ENCODE measurements around the gene DOCK10.
"Not testable (repeated sequence)": the region's sequence is repeated elsewhere in the genome, so short reads cannot be mapped to it uniquely, and the experiment has no call there.

DOCK10 gene

GRCh38 chr2:224952936-224953657, 89.2 kb downstream of the DOCK10 start:
- in situ Hi-C loops (cut with MboI; ENCODE audit: low sequenced_read_pairs) = no loop called here

- in situ Hi-C loops (cut with MboI; ENCODE audit: low sequenced_read_pairs) = no loop called here
Measured at GRCh38 chr2:224951723-224952481, 90.4 kb downstream of the DOCK10 start.

GRCh38 chr2:224948859-224949258, 93.4 kb downstream of the DOCK10 start:
- in situ Hi-C loops (cut with MboI; ENCODE audit: low sequenced_read_pairs) = no loop called here

- in situ Hi-C loops (cut with MboI; ENCODE audit: low sequenced_read_pairs) = no loop called here
Measured at GRCh38 chr2:224948005-224948404, 94.3 kb downstream of the DOCK10 start.

- in situ Hi-C loops (cut with MboI; ENCODE audit: low sequenced_read_pairs) = no loop called here
Measured at GRCh38 chr2:224947566-224947965, 94.7 kb downstream of the DOCK10 start.

- in situ Hi-C loops (cut with MboI; ENCODE audit: low sequenced_read_pairs) = no loop called here
Measured at GRCh38 chr2:224946895-224947294, 95.4 kb downstream of the DOCK10 start.

- in situ Hi-C loops (cut with MboI; ENCODE audit: low sequenced_read_pairs) = no loop called here
Measured at GRCh38 chr2:224944707-224945547, 97.3 kb downstream of the DOCK10 start.

- in situ Hi-C loops (cut with MboI; ENCODE audit: low sequenced_read_pairs) = not testable (repeated sequence)
Measured at GRCh38 chr2:224943601-224944041, 98.6 kb downstream of the DOCK10 start.

- in situ Hi-C loops (cut with MboI; ENCODE audit: low sequenced_read_pairs) = no loop called here
Measured at GRCh38 chr2:224941960-224942359, 100.3 kb downstream of the DOCK10 start.

GRCh38 chr2:224940618-224941017, 101.7 kb downstream of the DOCK10 start:
- in situ Hi-C loops (cut with MboI; ENCODE audit: low sequenced_read_pairs) = no loop called here

GRCh38 chr2:224938651-224939182, 103.6 kb downstream of the DOCK10 start:
- in situ Hi-C loops (cut with MboI; ENCODE audit: low sequenced_read_pairs) = no loop called here

GRCh38 chr2:224937887-224938286, 104.4 kb downstream of the DOCK10 start:
- in situ Hi-C loops (cut with MboI; ENCODE audit: low sequenced_read_pairs) = no loop called here

- in situ Hi-C loops (cut with MboI; ENCODE audit: low sequenced_read_pairs) = no loop called here
Measured at GRCh38 chr2:224934526-224935188, 107.6 kb downstream of the DOCK10 start.

GRCh38 chr2:224933431-224933830, 108.8 kb downstream of the DOCK10 start:
- in situ Hi-C loops (cut with MboI; ENCODE audit: low sequenced_read_pairs) = no loop called here

GRCh38 chr2:224932522-224932921, 109.7 kb downstream of the DOCK10 start:
- in situ Hi-C loops (cut with MboI; ENCODE audit: low sequenced_read_pairs) = no loop called here

- in situ Hi-C loops (cut with MboI; ENCODE audit: low sequenced_read_pairs) = no loop called here
Measured at GRCh38 chr2:224931956-224932355, 110.3 kb downstream of the DOCK10 start.

- in situ Hi-C loops (cut with MboI; ENCODE audit: low sequenced_read_pairs) = no loop called here
Measured at GRCh38 chr2:224930990-224931389, 111.3 kb downstream of the DOCK10 start.

- in situ Hi-C loops (cut with MboI; ENCODE audit: low sequenced_read_pairs) = no loop called here
Measured at GRCh38 chr2:224930124-224930523, 112.1 kb downstream of the DOCK10 start.

GRCh38 chr2:224929512-224929911, 112.8 kb downstream of the DOCK10 start:
- in situ Hi-C loops (cut with MboI; ENCODE audit: low sequenced_read_pairs) = no loop called here

GRCh38 chr2:224927646-224928173, 114.6 kb downstream of the DOCK10 start:
- in situ Hi-C loops (cut with MboI; ENCODE audit: low sequenced_read_pairs) = no loop called here
